Islet precursor cell (in vitro differentiated cells): ENCODE measurements around the gene COL27A1.
"Not testable (repeated sequence)": the region's sequence is repeated elsewhere in the genome, so short reads cannot be mapped to it uniquely, and the experiment has no call there.

Experiments
- DNase-seq: peaks from one replicate; pipeline ENCODE4 v3.0.0-alpha.2; 2018

Gene COL27A1

DNA sequence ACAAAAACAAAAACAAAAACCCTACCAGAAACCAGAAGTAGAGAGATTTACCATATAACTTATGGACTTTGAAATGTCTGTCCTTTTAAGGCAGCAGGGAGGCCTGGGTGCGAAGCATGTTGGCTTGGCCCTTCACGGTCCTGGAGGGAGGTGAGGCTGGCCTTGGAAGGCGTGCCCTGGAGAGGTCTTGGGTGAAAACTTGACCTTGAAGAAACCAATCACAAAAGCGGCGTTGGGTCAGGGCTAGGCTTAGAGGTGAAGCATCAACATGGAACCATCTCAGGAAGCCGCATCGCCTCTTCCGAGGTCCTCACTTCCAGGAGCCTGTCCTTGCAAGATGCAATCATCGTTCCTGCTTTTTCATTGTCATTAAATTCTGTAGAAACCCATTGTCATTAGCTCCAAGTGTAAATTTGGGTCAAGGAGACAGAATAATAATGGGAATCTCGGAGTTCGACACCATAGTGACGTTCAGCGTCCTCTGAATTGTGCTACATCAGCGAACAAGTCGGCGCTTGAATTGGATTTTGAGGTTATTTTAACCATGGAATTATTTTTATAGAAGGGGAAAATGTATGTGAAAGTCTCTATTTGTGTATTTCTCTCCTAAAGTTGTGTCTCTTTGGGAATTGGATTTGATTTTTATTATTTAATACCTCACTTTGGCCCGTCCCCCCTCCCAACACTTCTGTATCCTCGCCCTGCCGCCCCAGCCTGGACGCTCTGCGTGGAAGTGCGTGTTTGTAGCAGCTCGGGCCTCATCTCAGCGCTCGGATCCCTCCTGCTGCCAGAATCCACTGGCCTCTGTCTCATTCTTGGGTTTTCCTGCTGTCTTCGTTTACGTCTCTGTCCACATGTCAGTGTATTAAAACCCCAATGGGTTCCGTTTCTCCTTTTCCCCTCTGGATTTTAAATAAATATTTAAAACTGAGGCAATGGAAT, 156.5 kb downstream of the COL27A1 start:
- DNase-seq = peak; percentile 26

DNA sequence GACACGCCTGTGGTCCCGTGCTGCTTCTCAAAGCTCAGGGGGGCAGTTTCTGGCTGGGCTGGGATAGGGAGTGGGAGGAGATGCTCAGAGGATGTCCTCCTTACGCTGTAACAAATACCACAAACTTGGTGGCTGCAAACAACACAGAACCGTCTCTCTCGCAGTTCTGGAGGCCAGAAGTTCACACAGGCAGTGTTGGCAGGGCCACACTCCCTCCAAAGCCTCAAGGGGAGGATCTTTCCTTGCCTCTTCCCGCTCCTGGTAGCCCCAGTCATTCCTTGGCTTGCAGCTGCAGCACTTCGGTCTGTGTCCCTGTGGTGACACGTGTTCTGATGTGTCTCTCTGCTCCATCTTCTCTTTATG, 157.2 kb downstream of the COL27A1 start:
- DNase-seq = peak; percentile 46

DNA sequence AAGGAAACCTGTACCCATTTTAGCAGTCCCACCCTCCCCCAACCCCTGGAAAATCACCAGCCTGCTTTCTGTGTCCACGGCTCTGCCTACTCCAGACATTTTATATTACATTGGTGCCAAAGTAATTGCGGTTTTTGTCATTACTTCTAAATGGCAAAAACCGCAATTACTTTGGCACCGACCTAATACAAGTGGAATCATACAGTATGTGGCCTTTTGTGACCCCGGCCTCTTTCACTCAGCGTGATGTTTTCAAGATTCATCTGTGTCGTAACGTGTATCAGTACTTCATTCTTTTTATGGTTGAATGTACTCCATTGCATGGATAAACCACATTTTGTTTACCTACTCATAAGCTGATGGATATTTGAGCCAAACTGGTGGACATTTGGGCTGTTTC, 157.8 kb downstream of the COL27A1 start:
- no peak for DNase-seq

DNA sequence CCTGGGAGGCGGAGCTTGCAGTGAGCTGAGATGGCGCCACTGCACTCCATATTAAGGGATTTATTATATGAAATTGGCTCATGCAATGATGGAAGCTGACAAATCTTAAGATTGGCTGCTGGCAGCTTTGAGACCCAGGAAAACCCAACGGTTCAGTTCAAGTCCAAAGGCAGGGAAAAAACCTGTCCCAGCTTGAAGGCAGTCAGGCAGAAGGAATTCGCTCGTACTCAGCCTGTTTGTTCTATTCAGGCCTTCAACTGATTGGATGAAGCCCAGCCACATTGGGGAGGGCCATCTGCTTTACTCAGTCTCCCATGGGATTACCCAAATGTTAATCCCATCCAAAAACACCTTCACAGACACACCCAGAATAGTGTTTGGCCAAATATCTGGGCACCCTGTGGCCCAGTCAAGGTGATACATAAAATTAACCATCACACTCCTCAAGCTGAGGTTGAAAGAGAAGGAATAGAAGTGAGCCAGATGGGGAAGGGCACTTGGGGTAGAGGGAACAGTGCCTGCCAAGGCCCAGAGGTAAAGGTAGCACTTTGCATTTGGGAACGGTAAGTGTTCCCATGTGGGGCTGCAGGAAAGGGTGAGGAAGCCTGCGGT, 159.0 kb downstream of the COL27A1 start:
- peak; percentile 32 for DNase-seq

DNA sequence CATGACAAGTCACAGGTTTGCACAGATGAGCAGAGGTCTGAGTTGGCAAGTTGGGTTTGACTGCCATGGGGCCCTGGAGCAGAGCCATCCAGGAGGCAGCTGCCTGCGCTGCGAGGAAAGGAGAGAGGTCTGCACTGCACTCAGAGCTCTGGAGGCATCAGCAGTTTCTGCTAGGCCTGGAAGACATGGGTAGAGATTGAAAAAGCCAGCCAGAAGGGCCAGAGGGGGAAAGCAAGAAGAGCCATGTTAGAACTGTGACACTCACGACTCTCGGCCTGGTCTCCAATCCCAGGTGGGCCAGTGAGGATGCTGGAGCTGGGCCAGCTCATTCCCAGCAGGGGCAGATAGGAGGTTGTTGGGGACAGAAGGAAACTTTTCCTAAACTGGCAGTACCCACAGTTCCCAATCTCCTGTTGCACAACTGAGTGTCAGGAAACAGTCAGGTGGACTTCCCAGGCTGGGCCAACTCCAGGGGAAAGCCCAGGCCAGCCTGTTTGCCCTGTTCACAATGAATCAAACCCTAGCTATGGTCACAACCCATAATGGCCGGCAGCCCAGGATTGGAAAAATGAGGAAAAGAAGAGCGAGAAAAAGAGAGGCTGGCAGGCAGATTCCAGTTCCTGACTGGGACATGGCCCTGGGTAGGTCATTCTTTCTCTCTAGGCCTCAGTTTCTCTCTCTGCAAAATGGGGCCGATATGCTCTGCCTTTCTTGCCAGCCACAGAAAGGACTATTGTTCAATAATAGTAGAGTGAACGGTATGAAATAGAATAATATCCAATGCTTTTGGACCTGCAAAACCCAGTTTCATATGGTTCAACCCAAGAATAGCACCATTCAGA, 159.8 kb downstream of the COL27A1 start:
- peak; percentile 48 for DNase-seq

DNA sequence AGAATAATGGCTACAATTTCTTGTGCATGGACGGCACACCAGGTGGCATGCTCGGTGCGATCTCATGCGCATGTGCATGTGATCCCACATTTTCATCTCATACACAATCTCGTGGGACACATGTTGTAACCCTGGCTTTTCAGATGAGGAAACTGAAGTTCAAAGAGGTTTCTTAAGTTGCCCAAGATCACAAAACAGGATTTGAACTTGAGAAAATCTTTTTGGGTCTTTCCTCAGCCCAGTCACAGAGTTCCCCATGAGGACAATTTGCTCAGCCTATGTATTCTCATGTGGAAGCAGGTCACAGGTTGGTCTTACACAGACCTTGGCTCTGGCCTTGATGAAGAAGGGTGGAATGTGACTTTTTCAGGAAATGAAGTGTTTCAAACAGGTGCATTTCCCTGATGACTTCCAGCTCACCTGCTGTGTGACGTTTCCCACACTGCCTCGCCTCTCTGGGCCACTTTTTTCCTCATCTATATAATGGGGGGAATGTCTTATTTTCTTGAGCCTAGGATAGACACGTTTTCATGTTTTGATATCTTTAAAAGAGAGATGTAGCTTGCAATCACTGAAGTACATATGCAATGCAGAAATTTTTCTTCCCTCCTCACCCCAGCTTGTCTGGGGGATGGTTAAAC, 160.5 kb downstream of the COL27A1 start:
- DNase-seq = no peak

DNA sequence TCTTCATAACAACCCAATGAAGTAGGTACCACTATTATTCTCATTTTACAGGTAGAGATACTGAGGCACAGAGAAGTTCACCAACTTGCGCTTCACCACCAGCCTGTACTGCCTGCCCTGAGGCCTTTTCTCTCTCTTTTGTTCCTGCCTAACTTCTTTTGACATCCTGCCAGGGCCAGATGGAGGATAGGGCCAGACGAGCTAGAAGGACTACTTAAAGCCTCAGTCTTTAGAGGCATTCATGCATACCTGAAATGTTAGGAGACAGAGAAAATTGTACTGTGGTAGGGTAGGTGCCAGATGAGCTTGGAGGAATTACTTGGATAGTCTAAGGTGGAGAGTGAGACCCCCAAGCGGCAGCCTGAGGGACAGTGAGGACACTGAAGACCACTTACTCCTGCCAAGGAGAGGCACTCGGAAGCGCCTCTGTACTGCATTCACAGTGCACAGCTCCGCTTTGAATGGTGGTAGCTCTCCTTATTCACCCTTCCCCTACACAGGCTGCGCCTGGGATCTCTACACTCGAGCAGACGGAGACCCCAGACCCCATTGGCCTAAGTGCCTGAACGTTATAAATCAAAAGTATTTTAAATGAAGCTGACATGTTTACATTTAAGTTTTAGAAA, 161.4 kb downstream of the COL27A1 start:
- DNase-seq = peak; percentile 59

DNA sequence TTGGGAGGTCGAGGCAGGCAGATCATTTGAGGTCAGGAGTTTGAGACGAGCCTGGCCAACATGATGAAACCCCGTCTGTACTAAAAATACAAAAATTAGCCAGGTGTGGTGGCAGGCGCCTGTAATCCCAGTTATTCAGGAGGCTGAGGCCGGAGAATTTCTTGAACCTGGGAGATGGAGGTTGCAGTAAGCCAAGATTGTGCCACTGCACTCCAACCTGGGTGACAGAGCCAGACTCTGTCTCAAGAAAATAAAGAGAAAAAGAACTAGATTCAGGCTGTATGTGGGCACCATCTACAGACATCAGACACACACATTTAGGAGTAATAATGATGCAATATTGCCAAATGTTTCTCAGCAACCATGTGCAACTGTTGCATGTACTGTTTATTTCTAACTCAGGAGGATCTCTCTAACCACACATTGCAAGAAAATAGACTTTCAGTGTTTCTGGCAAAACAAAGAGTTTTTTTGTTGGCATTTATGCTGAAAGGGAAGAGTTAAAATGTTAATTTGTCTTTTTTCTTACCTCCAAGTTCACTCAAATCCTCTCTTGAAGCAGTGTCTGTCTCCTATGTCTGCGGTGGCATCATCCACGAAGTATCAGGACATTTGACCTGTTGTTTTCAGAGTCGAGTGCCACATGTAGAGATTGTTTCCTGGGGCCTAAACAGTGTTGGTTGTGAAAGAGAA, 162.5 kb downstream of the COL27A1 start:
- no peak for DNase-seq

DNA sequence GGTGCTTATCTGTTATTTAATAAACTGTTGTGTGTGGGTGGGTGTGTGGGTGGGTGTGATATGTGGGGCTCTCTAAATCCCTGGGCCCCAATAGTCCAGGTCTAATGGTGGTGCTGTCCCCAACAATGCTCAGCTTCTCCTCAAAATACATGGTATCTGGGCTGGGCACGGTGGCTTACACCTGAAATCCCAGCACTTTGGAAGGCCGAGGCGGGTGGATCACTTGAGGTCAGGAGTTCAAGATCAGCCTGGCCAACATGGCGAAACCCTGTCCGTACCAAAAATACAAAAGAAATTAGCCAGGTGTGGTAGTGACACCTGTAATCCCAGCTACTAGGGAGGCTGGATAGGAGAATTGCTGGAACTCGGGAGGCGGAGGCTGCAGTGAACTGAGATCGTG, 163.1 kb downstream of the COL27A1 start:
- no peak for DNase-seq

DNA sequence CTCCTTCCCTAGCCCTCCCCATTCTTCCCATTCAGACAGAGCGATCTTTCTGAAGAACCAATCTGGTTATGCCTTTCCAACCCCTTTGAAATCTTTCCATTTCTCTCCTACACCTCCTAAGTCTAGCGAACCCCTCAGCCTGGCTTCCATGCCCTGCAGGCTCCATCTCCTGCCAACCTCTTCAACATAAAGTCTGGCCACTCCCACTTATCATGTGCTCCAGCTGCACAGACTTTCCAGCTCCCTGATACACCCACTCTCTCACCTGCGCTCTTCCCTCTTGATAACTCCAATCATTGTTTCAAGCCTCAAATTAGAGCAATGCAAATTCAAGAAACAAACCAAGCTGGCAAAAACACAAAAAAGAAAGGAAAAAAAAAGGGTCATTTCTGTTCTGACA, 163.8 kb downstream of the COL27A1 start:
- peak; percentile 28 for DNase-seq

DNA sequence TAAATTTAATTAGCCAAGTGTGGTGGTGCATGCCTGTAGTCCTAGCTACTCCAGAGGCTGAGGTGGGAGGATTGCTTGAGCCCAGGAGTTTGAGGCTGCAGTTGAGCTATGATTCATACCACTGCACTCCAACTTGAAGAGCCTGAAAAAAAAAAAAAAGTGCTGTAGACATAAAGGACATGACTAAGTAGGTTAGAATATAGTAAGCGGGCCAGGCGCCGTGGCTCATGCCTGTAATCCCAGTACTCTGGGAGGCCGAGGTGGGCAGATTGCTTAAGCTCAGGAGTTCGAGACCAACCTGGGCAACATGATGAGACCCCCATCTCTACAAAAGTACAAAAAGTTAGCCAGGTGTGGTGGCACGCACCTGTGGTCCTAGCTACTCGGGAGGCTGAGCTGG, 165.4 kb downstream of the COL27A1 start:
- DNase-seq = peak; percentile 57

DNA sequence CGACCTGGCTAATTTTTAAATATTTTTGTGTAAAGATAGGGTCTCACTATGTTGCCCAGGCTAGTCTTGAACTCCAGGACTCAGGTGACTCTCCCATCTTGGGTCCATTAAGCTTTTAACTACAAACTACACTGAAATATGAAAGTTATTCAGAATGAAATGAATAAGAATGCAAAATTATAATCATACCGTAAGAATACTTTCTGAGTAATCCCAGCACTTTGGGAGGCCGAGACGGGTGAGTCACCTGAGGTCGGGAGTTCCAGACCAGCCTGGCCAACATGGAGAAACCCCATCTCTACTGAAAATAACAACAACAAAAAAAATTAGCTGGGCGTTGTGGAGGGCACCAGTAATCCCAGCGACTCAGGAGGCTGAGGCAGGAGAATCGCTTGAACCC, 166.4 kb downstream of the COL27A1 start:
- DNase-seq = no peak

DNA sequence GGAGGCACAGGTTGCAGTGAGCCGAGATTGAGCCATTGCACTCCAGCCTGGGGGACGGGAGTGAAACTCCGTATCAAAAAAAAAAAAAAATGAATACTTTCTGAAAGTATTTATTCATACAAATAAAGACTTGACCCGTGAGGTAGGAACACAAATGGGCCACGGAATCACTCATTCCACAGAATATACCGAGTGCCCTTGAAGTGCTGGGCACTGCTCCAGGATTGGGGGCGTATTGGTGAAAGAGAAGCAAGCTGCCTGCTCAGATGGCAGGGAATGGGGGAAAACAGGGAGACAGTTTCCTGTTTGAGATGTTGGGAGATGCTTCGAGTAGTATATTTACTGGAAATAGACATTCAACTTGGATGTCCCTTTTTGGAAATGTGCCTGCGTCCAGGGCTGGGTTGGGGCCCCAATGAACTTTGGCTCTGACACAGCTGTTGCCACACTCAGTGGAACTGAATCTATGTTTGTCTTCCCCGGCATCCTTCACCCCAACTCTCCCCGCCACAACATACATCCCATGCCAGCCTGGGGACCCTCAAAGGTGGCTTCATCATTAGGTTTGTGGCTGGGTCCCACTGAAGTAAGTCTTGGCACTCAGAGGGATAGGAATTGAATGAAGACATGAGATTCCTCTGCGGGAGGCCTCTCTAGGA, 167.0 kb downstream of the COL27A1 start:
- not testable (repeated sequence) for DNase-seq

DNA sequence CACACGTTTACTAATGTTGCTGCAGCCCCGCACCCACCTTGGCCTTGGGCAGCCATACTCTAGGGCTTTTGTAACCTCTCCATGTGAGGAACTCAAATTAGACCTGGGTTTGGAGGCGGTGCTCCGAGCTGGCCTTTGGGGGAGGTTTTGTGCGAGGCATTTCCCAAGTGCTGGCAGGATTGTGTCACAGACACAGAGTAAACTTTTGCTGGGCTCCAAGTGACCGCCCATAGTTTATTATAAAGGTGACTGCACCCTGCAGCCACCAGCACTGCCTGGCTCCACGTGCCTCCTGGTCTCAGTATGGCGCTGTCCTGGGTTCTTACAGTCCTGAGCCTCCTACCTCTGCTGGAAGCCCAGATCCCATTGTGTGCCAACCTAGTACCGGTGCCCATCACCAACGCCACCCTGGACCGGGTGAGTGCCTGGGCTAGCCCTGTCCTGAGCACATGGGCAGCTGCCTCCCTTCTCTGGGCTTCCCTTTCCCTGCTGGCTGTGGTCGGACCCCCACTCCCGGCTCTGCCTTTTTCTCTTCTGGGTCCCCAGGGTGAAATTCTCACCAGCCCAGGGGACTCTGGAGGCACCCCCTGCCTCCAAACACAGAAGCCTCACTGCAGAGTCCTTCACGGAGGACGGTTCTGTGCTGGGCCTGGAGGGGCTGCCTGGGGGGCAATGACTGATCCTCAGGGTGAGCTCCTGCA, 167.6 kb downstream of the COL27A1 start, which contains the start of gene ORM1:
TSS of gene ORM1 (plus strand) at position 268 of the 701 bp plus-strand sequence. CDS start at position 304, 36 bp downstream.
- not testable (repeated sequence) for DNase-seq

DNA sequence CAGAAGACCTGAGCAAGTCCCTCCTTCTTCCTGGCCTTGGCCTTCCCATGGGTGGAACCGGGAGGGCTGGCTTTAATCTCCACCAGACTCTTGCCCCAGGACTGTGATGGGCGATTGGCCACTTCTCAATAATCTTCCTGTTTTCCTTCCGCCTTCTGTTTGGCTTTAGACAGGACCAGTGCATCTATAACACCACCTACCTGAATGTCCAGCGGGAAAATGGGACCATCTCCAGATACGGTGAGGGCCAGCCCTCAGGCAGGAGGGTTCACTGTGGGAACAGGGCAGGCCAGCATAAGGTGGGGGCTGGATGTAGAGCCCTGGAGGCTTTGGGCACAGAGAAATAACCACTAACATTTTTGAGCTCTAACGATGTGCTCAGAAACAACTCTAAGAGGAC, 168.5 kb downstream of the COL27A1 start:
- DNase-seq = not testable (repeated sequence)

DNA sequence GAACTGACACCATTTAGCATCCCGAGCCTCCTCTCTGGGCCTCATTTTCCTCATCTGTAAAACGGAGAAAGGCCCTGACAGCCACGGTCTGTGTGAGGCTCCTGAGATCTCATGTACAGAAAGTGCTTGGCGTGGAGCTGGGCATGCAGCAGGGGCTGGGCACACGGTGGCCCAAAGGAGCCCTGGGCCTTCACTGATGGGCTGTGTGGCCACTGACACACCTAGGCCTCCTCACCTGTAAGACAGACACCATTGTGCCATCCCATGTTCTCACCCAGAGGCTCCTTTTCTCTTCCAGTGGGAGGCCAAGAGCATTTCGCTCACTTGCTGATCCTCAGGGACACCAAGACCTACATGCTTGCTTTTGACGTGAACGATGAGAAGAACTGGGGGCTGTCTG, 169.2 kb downstream of the COL27A1 start:
- peak; percentile 73 for DNase-seq

DNA sequence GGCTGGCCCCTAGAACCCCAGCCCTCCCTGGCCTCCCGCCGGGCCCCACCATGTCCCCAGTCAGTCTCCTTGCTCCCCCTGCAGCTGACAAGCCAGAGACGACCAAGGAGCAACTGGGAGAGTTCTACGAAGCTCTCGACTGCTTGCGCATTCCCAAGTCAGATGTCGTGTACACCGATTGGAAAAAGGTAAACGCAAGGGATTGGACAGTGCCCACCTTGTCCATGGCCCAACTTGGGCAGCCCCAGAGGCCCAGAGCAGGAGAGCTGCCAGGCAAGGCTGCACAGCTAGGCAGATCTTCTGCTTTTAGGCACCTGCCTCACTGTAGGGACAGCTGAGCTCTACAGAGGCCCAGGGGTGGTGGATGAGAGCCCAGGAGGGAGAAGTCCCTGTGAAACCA, 169.6 kb downstream of the COL27A1 start:
- not testable (repeated sequence) for DNase-seq

DNA sequence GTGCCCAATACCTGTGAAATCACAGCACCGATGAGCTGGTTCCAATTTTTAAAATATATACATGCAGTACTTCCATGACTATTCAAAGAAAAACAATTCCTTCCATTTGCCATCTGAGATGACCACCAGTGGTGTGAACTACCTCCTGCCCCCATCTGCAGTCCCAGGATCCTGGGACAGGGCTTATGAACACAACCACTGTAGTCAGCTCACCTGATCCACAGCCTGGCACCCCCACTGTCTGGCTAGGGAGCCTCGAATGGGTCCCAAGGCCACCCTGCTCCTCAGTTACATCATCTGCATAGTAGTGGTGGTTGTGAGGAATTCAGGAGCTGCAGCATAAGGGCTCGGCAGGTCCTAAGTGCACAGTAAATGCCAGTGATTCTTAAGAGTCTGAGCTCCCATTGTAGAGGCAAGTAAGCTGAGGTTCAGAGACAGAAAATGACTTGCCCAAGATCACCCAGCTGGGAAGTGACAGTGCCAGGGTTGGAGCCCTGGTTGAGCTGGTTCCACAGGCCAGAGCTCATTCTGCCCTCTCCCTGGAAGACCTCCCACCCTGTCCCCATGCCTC, 170.4 kb downstream of the COL27A1 start:
- peak; percentile 70 for DNase-seq

DNA sequence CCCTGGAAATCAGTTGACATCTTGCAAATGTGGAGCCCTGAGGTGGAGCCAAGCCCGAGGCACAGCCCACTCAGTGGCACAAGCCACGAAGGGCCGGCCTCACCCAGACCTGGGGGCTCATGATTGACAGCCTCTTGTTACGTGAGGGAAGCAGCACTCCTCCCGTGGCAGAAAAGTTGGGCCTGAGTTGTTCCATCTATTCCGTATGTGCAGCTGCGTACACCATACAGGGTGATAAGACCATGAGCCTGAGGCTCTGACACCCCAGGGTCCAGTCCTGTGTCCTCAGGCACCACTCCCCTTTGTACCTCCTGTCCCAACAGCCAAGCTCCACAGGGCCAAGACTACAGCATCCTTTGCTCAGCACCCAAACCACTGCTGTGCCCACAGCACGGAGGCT, 172.4 kb downstream of the COL27A1 start:
- DNase-seq = peak; percentile 73

DNA sequence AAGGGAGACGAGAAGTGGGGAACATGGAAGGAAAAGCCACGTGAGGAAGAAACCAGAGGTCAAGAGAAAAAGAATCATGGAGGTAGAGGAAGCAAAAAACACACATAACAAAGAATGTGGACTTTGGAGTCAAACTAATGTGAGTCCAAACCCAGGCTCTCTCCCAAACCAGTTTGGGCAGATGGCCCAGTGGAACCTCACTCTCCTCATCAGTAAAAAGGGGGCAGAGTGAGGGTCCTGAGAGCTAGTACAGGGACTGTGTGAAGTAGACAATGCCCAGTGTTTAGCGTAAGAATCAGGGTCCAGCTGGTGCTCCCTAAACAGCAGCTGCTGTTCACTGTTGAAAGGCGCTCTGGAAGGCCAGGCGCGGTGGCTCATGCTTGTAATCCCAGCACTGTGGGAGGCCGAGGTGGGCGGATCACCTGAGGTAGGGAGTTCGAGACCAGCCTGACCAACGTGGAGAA, 173.1 kb downstream of the COL27A1 start:
- not testable (repeated sequence) for DNase-seq
